NCI-H128 (cell line): Measurements from ENCODE around the gene UVSSA.
"Not testable (repeated sequence)": the region's sequence is repeated elsewhere in the genome, so short reads cannot be mapped to it uniquely, and the experiment has no call there.

Source experiments
- DNase-seq: peaks from one replicate; lab custom pipeline; 2025; ENCODE audit not compliant: unreplicated experiment; lab: John Stamatoyannopoulos, UW

Gene UVSSA

DNA sequence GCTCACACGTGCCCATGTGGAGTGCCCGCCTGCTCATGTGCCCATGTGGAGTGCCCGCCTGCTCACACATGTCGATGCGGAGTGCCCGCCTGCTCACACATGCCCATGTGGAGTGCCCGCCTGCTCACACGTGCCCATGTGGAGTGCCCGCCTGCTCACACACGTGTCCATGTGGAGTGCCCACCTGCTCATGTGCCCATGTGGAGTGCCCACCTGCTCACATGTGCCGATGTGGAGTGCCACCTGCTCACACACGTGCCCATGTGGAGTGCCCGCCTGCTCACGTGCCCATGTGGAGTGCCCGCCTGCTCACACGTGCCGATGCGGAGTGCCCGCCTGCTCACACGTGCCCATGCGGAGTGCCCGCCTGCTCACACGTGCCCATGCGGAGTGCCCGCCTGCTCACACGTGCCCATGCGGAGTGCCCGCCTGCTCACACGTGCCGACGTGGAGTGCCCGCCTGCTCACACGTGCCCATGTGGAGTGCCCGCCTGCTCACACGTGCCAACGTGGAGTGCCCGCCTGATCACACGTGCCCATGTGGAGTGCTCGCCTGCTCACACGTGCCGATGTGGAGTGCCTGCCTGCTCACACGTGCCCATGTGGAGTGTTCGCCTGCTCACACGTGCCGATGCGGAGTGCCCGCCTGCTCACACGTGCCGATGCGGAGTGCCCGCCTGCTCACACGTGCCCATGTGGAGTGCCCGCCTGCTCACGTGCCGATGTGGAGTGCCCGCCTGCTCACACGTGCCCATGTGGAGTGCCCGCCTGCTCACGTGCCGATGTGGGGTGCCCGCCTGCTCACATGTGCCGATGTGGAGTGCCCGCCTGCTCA is 47.8 kb downstream of the UVSSA start:
- not testable (repeated sequence) for DNase-seq

DNA sequence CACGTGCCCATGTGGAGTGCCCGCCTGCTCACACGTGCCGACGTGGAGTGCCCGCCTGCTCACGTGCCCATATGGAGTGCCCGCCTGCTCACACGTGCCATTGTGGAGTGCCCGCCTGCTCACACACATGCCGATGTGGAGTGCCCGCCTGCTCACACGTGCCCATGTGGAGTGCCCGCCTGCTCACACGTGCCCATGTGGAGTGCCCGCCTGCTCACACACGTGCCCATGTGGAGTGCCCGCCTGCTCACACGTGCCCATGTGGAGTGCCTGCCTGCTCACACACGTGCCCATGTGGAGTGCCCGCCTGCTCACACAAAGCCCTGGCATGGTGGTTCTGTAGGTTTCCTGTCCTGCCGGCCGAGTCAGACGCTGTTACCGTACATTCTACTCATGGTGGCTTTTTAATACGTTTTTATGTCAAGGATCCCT is 48.4 kb downstream of the UVSSA start:
- DNase-seq: not testable (repeated sequence)

DNA sequence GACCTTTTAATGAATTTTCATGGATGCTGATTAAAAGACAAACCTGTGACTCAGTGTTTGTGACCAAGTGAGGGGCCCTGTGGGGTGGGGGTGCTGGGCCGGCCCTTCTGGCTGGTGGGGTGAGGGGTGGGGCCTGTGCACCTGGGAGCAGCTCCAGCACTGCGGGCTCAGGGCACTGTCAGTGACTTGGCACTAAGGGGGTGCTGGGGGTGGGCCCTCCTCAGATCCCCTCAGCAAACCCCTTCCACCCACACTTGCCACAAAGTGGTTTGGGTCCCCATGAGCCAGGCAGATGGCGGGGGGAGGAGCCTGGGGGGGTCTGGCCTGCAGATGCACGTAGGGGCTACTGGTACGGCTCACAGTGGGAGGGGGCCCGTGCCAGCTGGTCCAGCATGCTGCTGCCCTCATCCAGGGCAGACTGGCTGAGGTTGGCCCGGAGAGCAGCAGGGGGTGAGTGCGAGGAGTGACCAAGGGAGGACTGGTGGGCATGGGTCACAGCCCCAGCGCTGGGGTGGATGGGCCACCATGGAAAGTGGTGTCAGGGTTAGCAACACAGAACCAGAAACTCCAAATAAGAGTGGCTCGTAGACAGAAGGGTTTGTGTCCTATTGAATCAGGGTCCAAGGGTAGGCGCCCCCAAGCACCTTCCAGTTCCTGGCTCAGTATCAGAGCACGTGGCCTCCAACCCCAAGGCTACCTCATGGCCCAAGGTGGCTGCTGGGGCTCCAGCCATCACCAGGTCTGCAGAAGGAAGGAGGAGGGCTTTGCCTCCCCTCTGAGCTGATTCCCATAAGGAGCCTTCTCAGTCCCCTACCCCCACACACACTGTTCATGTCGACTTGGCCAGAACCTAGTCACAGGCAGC is 49.2 kb downstream of the UVSSA start:
- DNase-seq: no peak

DNA sequence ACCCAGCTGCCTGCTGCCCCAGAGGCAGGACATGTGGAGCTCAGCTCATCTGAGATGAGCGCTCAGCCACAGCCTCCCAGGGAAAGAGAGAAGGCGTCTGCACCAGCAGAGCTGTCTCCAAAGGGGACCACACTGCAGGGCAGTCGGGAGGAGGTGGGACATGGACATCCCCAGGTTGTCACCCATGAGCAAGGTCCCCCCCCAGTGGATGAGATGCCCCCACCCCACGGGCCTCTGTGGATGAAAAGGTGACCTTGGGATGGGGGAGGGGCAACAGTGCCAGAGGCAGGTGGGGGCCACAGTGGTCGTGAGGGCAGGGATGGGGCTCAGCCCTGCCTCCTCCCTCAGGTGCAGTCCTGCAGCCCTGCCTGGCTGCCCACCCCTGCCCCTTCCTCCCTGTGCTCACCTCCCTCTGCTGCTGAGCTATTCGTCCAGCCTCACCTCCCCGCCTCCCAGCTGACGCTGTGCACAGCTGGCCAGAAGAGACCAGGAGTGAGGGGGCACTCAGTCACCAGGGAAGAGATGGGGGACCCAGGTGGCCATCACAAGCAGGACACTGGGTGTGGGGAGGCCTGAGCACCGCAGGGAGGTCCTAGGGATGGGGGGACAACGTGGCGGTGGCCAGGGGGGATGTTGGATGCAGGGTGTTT is 49.9 kb downstream of the UVSSA start:
- DNase-seq: no peak

DNA sequence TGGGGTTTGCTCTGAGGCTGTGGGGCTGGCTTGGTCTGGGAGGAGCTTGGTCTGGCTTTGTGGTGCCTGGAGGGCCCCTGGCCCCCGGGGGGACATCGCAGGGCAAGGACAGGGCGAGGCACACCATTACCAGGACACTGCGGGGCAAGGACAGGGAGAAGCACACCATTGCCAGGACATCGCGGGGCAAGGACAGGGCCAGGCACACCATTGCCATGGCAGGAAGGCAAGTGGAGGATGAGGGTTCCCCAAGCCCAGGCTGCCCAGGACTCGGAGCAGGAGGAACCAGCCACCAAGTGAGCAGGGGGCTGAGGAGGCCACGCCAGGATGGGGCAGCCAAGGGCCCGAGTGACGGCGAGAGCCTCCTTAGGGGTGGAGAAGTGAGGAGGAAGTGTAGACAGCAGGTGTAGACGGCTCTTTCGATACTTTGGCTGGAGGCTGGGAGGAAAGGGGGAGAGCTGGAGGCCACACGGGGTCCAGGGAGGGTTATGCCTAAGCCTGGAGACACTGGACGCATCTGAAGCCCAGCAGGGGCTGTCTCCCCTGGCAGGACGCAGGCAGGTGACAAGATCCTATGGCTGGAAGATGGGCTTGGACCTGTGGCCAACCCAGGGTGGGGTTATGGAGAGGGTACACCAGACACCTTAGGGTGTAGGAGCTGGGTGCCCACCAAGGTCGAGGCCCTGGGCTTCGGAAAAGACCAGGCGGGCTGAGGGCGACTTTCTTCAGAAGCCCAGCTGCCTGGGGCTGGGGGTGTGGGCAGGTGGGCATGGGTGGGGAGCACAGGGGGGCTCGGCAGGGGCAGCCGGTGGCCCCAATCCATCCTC is 51.9 kb downstream of the UVSSA start:
- DNase-seq: no peak

DNA sequence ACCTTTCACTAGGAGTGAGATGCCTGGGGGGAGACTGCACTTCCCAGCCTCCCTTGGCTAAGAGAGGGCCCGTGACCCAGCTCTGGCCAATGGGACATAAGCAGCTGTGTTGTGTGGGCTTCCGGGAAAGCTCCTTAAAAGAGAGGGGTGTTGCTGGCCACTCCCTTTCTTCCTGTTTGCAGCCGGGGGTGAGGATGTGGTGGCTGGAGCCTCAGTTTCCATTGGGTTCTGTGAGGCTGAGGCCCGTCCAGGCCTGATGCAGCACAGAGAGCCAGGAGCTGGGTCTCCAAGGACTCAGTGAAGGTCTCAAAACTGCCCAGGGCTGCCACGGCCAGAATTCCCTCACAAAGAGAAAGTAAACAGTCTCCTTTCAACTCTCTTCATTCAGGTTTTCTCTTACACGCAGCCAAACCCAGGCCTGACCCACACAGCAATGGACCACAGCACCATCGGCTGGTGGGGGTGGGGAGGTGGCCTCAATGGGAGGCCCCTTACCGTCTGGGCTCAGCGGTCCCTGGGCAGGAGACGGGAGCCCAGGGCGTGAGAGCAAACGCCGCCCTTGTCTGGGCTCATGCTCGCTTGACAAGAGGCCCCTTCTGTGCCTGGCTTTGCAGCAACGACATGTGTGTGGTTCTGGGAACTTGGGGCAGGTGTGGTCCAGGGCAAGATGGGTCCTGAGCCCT is 52.6 kb downstream of the UVSSA start:
- no peak for DNase-seq

DNA sequence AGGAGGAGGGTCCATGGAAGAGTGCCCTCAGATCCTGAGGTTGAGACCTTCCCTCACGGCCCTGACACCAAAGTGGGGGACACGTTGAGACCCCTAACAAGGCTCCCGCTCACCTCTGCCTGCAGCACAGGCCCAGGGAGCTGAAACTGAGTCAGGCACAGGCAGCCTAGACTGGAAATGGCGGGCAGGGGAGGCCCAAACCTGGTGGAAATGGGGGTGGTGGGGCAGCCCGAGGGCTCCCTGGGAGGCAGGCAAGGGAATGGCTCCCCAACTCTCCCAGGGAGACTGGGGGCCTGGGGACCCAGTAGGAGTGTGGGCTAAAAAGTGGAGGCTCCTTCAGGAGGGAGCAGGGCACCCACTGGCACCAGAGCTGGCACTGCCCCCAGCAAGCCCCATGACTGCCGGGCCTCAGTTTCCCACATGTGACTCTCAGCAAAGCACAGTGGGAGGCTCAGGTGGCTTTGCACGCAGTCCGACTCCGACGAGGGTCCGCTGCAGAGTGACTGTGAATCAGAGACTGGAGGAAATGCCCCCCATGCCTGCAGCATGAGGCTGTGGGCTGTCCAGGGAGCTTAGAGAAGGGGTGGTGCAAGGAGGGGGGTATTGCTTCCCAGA is 53.3 kb downstream of the UVSSA start:
- no peak for DNase-seq

DNA sequence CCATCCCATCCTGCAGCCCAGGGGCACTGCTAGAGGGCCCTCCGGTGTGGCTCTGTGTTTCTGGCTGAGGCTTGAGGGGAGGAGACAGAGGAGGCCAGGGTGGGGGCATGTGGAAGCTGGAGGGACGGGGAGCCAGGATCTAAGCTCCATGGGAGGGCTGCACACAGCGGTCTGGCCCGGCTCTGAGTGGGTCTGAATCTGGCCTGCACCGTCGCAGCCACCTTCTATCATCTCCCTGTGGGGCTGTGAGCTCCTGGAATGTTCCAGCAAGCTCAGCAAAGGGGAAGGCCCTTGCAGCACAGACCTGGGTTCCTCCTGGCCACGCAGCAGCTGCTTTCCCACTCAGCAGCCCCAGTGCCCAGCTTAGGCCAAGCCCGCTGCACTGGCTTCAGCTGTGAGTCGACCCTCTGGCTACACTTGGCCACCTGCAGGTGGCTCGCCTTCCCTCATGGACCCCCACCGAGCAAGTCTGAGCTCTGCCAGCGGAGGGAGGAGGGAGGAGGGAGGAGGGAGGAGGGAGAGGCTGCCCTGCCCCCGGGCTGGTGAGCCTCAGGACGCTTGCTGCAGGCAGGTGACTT is 53.9 kb downstream of the UVSSA start:
- no peak for DNase-seq

DNA sequence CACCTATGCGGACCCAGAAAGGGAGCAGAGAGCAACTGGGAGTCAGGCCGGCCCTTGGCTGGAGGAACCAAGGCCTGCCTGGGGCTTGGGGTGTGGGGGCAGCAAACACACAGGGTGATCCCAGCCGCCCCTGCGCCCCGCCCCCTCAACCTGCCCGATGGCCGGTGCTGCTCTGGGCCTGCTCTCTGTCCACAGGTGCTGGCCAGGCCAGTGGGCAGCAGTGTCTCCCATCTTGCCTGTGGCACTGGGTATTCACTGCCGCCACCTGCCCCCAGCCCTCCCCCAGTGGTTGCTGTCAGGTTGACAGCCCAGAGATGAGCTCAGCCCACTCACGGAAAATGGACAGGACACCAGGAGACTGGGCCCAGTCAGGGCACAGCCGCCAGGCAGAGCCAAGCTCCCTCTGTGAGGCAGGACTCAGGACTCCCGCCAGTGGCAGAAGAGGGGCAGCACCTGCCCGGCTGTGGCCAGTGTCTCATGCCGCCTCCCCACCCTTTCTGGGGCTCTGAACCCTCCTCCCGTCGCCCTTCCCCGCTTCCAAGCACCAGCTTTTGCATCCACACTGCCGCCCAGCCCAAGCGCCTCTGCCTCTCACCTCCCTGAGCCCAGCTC is 54.5 kb downstream of the UVSSA start:
- no peak for DNase-seq

DNA sequence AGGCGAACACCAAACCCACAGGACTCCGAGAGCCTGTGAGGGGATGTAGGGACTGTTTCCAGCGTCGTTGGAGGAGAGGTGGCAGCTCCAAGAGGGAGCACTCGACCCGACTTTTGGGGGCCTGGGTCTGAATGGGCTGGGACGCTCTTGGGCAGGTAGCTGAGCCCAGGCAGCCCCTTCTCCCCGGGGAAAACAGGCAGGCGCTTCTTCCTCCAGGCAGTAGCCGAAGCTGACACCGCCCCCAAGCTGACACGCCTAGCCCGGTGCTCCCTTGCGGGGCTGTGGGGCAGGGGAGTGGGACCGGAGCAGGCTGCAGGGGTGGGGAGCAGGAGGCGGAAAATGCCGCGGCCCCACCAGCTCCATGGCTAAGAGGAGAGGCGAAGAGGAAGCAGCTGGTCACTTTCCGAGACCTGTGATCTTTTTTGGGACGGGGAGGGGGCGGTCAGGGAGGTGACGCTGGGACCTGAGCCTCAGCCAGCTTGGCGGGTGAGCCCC is 55.1 kb downstream of the UVSSA start:
- DNase-seq: no peak

DNA sequence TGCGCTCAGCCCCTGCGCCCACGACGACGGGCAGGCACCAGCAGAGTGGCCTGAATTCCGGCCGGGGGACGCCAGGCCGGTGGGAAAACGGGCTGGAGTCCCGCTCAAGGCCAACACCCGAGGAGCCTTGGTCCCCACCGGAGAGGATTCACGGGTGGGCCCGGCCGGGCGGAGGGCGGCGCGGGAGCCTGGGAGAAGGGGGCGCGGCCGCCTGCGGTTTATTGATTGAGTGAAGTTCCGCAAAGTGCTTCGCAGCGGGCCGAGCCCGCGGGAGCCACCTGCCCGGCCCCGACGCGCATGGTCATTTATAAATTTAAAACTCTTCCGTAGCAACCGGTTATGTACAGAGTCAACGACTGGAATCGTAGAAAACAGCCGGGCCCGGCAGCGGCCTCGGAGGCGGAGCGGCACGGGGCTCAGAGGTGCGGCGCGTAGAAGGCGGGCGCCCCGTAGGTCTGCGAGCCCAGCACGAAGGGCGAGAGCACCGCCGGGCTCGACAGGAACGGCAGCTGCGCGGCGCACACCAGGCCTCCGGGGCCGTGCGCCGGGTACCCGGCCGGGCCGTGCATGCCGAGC is 55.6 kb downstream of the UVSSA start:
- DNase-seq: no peak

DNA sequence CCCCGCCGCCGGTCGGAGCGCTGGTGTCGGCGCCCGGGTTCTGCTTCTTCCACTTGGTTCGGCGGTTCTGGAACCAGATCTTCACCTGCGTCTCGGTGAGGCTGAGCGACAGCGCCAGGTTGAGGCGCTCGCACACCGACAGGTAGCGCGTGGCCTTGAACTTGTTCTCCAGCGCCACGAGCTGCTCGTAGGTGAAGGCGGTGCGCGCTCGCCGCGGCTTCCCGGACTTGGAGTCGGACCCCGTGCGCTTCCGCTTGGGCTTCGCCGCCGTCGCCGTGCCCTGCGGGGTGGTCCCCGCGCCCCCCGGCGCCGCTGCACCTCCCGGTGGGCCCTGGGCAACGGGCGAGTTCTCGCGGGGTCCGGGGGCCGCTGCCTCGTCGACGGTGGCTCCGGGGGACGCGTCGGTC is 56.2 kb downstream of the UVSSA start:
- no peak for DNase-seq

DNA sequence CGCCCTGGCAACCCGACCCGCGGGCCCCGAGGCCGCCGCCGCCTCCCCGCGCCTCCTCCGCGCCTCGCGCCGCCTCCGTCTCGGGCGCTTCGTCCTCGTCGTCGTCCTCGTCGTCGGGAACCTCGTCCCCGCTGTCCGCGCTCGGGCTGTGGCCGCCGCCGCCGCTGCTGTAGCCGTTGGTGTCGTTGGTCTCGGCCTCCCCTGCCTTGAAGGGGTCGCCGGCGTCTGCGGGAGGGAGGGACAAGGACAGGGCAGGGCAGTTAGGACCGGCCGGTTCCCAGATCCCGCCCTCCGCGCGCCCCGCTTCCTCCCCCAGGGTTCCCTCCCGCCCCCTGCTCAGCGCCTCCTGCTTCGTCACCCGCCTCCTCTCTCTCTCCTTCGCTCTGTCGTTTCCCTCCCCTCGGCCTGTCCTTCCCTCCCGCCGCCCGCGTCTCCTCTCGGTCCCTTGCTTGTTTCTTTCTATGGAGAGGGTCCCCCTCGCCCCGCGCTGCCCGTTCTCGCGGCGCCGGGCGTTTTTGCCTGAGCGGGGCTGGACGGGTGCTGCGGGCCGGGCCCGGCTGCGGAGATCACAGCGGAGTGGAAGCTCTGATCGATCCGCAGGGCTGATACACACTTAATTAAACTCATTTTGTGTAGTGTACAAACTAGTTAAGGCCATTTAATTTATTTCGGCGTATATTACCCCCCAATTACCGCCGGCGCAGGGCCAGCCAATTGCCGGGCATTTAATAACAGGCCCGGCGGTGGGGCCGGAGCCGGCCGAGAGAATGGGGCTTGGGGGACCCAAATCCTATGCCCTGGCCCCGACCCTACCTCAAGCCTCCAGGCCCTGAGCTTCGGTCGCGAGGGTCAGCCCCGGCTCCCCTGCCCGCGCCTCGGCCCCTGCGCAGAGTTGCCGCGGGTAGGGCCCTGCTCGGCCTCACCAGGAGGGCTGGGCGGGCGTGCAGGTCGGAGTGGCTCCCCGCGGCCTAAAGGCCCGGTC is 56.9 kb downstream of the UVSSA start:
- DNase-seq: no peak

DNA sequence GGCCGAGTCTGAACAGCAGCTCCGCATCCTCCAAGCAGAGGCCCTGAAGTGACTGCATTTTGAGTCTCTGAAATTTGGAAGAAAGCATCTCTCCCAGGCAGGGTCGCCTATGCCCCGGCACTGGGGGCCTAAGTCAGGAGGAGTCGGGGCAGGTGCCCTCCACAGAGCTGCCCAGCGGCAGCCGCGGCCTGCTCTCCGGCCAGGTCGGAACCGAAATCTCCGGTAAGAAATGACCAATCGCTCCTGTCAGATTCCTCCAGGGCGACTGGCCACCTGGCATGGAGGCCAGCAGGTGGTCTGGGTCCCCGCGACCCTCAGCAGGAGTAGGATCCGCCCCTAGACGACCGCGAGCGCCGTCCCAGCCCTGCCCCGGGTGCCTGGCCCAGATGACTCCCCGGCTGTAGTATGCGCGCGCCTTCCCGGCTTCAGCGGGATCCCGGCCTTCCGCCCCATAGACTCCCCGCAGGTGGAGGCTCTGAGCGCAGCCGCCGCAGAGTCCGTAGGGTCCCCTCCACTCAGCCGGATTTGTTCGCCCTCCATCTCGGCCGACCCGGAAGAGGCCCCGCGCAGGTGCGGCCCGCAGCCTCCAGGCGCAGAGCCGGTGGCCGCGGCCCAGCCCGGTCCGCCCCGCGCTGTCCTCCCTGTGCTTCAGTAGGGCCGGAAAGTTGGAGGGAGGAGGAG is 57.7 kb downstream of the UVSSA start:
- DNase-seq: no peak

DNA sequence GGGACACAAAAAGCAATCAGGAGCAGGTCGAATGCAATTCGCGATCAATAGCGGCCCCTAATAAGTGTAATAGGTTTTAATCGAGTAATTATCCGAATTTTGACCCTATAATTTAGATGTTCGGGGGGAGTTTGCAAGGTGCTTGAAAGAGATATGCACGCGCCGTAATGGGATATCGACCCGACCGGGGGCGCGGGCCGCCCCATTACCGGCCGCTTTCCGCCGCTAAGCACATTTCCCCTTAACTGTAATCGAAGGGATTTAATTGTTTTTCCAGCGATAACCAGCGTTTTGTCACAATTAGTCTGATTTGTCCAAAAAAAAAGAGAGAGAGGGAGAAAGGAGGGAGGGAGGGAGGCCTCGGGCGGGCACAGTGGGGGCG is 58.2 kb downstream of the UVSSA start:
- DNase-seq: no peak

DNA sequence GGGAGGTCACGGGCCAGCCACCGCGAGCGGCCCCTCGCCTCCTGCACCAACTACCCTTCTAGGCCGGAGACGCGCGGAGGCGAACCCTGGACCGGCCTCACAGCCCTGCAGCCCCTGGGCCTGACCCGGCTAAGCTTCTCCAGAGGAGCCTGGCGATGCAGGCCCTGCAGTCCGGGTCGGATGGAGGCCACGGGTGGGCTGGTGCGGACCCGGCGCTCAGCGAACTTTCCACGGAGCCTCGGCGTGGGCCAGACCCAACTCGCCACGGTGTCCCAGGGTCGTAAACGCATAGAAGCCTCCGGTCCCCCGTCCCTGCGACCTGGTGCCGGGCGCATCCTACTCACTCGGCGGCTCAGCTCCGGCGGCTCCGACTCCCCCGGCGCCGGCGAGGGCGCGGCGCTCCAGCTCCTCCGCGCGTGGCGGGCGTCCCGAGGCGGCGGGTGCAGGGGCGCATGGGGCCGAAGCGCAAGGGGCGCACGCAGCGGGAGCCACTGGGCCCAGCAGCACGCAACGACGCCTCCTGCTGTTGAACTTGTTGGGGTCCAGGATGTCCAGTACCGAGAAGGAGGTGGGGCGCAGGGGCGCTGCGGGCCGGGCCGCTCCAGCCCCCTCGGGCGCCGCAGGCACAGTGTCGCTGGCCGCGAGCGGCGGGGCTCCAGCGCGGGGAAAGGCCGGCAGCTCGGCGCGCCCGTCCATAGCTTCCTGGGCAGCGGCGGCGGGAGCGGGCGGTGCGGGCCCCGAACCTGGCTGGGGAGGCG is 58.8 kb downstream of the UVSSA start:
- no peak for DNase-seq
